ENCODE results near the gene PAX2.

Gene PAX2

DNA sequence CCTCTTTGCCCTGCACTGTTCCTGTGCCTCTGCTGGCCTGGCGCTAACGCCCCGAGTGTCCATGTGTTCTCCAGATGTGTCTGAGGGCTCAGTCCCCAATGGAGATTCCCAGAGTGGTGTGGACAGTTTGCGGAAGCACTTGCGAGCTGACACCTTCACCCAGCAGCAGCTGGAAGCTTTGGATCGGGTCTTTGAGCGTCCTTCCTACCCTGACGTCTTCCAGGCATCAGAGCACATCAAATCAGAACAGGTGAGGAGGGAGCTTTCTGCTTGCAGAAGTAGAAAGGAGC, 60.9 kb downstream of the PAX2 start:
- in situ Hi-C loops (cut with HindIII; ENCODE audit: low sequenced_read_pairs), result no loop called here
- no peak for DNase-seq (ENCODE audit: low read depth)
- H3K4me3 ChIP-seq (ENCODE audit: low read depth, low read length), result no peak overlapping the region
- TF ChIP-seq, protein P1, sequence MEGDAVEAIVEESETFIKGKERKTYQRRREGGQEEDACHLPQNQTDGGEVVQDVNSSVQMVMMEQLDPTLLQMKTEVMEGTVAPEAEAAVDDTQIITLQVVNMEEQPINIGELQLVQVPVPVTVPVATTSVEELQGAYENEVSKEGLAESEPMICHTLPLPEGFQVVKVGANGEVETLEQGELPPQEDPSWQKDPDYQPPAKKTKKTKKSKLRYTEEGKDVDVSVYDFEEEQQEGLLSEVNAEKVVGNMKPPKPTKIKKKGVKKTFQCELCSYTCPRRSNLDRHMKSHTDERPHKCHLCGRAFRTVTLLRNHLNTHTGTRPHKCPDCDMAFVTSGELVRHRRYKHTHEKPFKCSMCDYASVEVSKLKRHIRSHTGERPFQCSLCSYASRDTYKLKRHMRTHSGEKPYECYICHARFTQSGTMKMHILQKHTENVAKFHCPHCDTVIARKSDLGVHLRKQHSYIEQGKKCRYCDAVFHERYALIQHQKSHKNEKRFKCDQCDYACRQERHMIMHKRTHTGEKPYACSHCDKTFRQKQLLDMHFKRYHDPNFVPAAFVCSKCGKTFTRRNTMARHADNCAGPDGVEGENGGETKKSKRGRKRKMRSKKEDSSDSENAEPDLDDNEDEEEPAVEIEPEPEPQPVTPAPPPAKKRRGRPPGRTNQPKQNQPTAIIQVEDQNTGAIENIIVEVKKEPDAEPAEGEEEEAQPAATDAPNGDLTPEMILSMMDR (IDR thresholded peaks at IDR 0.05; ENCODE audit: low read depth, low read length, missing control alignments), result no peak

DNA sequence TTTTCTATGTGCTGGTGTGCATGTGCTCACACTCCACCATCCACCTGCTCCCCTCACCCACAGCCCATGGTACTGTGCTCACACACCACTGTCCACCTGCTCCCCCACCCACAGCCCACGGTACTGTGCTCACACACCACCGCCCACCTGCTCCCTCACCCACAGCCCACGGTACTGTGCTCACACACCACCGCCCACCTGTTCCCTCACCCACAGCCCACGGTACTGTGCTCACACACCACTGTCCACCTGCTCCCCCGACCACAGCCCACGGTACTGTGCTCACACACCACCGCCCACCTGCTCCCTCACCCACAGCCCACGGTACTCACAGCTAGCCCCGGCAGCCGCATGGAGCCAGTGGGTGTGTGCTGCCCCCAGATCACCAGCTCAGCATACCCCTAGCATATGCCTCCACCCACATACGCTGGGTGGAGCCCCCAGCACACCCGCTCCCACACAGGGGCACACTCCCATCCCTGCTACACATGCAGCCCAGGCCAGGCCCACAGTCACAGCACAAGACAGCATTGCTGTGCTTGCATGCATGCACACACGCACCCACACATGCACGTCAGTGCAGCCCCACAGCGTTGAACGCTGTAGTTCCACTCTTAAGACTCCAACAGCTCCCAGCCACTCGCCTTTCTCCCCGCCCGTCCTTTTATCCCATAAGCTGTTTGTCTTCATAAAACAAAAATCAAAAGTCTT, 62.0 kb downstream of the PAX2 start:
- in situ Hi-C loops (cut with HindIII; ENCODE audit: low sequenced_read_pairs), result no loop called here
- H3K4me3 ChIP-seq (ENCODE audit: low read depth, low read length), result no peak overlapping the region
- TF ChIP-seq, protein P1 (IDR thresholded peaks at IDR 0.05; ENCODE audit: low read depth, low read length, missing control alignments), result no peak
- no peak for DNase-seq (ENCODE audit: low read depth)

- in situ Hi-C loops (cut with HindIII; ENCODE audit: low sequenced_read_pairs), result no loop called here
- no peak for DNase-seq (ENCODE audit: low read depth)
- TF ChIP-seq, protein P1 (IDR thresholded peaks at IDR 0.05; ENCODE audit: low read depth, low read length, missing control alignments), result no peak
- H3K4me3 ChIP-seq (ENCODE audit: low read depth, low read length), result no peak overlapping the region
These were observed 63.5 kb downstream of the PAX2 start for GRCh38 chr10:100808876-100809275.

GRCh38 chr10:100810091-100810834, 64.9 kb downstream of the PAX2 start:
- in situ Hi-C loops (cut with HindIII; ENCODE audit: low sequenced_read_pairs), result no loop called here
- TF ChIP-seq, protein P1 (IDR thresholded peaks at IDR 0.05; ENCODE audit: low read depth, low read length, missing control alignments), result no peak
- DNase-seq (ENCODE audit: low read depth), result no peak
- no peak overlapping the region for H3K4me3 ChIP-seq (ENCODE audit: low read depth, low read length)

DNA sequence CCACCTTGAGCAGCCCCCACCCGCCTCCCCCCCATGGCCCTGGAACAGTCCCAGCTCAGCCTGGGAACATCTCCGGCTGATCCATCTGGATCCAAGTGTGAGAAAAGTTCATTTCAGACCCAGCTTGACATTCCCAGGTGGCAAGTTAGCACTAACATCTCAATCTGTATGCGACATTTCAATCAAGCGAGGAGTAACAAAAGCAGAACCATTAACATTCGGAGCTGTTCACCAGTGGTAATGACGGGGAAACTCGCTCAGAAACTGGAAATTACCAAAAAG, 65.4 kb downstream of the PAX2 start:
- no peak overlapping the region for H3K4me3 ChIP-seq (ENCODE audit: low read depth, low read length)
- DNase-seq (ENCODE audit: low read depth), result no peak
- TF ChIP-seq, protein P1 (IDR thresholded peaks at IDR 0.05; ENCODE audit: low read depth, low read length, missing control alignments), result no peak
- in situ Hi-C loops (cut with HindIII; ENCODE audit: low sequenced_read_pairs), result no loop called here

GRCh38 chr10:100811261-100811660, 65.9 kb downstream of the PAX2 start:
- no peak for DNase-seq (ENCODE audit: low read depth)
- in situ Hi-C loops (cut with HindIII; ENCODE audit: low sequenced_read_pairs), result no loop called here
- no peak overlapping the region for H3K4me3 ChIP-seq (ENCODE audit: low read depth, low read length)
- TF ChIP-seq, protein P1 (IDR thresholded peaks at IDR 0.05; ENCODE audit: low read depth, low read length, missing control alignments), result no peak

All from astrocyte of the cerebellum (primary cell).